Thyroid gland (tissue), 4 donors: Measurements from ENCODE around the gene NPTN. TPM values are rescaled to one million over a fixed set of nuclear protein-coding genes. Genes with fewer than 3 reads are reported as not detected.

Experiments
- DNase-seq, 2 donors: peaks; one replicate each; pipeline ENCODE4 v3.0.0-alpha.2; 2019
- H3K27ac ChIP-seq, 3 donors: fragments of 200-600 bp; sonication (generic); 1 replicate in 2 of 3; 2 replicates in 1 of 3; pipeline ENCODE4 v1.5.1; 2016 to 2019; ENCODE audit warnings: mild to moderate bottlenecking in 1 of 3, moderate library complexity in 1 of 3
- H3K27me3 ChIP-seq: fragments of 200-600 bp; sonication (generic); one replicate; pipeline ENCODE4 v1.5.1; 2019
- H3K36me3 ChIP-seq, 2 donors: fragments of 200-600 bp; sonication (generic); one replicate each; pipeline ENCODE4 v1.5.1; 2016 to 2019
- H3K4me1 ChIP-seq, 2 donors: fragments of 200-600 bp; sonication (generic); one replicate each; pipeline ENCODE4 v1.5.1; 2017 to 2019
- H3K4me3 ChIP-seq, 3 donors: fragments of 200-600 bp; sonication (generic); replicated peaks in 1 of 3; 1 replicate in 2 of 3; 2 replicates in 1 of 3; pipeline ENCODE4 v1.5.1; 2016; ENCODE audit warnings: mild to moderate bottlenecking in 1 of 3
- H3K9me3 ChIP-seq: fragments of 200-600 bp; sonication (generic); one replicate; pipeline ENCODE4 v1.5.1; 2017
- POLR2A ChIP-seq, 2 donors: fragments of 450-650 bp; IDR thresholded peaks; one replicate each; pipeline ENCODE4 v1.6.1; 2017; ENCODE audit warnings: antibody characterized with exemption in 2 of 2, mild to moderate bottlenecking in 2 of 2, moderate library complexity in 1 of 2
- WGBS, 2 donors: methylation state at CpG; one replicate each; pipeline ENCODE4 v1.1.5; 2017; 5-methylcytosine and 5-hydroxymethylcytosine counted together
- intact Hi-C: fragments of 100-400 bp; cut with DNase I; formaldehyde crosslinking; loops from one replicate; pipeline ENCODE4 v1.15.1; 2023
- total RNA-seq, 4 donors: library from RNA; depleted of rRNA; stranded (reverse); fragments of >200 nt; gene quantifications; one replicate each; pipeline ENCODE4 v1.2.3, GENCODE V29; 2016
- TF ChIP-seq, protein P1 (sequence below), 6 experiments: fragments of 200-600 bp in 3 of 6; fragments of 450-650 bp in 3 of 6; sonication (generic) in 3 of 6; IDR thresholded peaks; one replicate each; pipeline ENCODE4 v1.5.1; 2016 to 2019; ENCODE audit warnings: antibody characterized with exemption in 6 of 6, mild to moderate bottlenecking in 2 of 6, inconsistent platforms in 1 of 6, moderate library complexity in 1 of 6

NPTN gene
- total RNA-seq, 4 donors from 2014 or later = 86.7 to 134 (median 124) TPM

DNA sequence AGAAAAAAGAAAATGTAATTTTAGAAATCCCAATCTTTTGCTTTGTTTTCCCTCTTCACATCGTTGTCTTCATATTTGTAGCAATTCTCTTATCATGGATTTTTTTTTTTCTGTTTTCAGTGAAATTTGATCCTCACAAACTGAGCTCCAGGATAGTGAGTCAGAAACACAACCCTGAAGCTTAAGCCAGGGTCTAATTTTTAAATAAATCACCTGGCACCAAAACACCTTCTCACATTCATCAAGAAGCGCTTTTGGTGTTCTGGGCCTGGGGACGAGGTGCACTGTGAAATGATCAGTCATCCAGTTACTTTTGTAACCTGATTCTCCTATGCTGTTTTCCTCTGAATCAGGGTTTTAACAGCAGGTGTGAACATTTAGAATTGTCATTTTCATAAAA lies 102.5 kb downstream of the NPTN start:
- Histone ChIP-seq H3K4me1 (no peaks in the 10 kb centered on the region), H3K9me3 (no peaks in the 10 kb centered on the region), H3K27ac (no peak overlapping the region), H3K4me3 (no peak overlapping the region), H3K36me3 (no peaks in the 10 kb centered on the region), H3K27me3 (no peaks in the 10 kb centered on the region)
- WGBS, 2 donors = 67 to 72% methylated on average over 3 of the region's 3 CpGs
- no peak for DNase-seq
- TF ChIP-seq, protein P1, sequence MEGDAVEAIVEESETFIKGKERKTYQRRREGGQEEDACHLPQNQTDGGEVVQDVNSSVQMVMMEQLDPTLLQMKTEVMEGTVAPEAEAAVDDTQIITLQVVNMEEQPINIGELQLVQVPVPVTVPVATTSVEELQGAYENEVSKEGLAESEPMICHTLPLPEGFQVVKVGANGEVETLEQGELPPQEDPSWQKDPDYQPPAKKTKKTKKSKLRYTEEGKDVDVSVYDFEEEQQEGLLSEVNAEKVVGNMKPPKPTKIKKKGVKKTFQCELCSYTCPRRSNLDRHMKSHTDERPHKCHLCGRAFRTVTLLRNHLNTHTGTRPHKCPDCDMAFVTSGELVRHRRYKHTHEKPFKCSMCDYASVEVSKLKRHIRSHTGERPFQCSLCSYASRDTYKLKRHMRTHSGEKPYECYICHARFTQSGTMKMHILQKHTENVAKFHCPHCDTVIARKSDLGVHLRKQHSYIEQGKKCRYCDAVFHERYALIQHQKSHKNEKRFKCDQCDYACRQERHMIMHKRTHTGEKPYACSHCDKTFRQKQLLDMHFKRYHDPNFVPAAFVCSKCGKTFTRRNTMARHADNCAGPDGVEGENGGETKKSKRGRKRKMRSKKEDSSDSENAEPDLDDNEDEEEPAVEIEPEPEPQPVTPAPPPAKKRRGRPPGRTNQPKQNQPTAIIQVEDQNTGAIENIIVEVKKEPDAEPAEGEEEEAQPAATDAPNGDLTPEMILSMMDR (IDR thresholded peaks at IDR 0.05) = no peak
- no peak for TF ChIP-seq POLR2A (IDR thresholded peaks at IDR 0.05)
- intact Hi-C loops = no loop called here

DNA sequence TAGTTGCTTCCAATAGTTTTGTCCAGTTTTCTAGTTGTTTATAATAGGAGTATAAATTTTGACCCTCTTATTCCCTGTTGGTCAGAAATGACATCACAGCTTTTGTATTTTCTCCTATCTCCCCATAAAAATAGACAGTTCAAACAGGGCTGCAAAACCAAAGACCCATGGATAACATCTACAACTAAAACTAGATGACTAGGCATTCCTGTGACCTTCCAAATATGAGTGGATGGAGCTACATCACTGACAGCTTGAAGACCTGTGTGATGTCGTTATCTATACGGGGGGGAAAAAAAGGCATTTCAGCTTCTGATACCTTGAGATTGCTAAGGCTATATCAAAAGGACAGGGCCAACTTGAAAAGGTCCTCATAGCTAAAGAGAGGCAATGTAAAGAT lies 105.6 kb downstream of the NPTN start:
- no peak overlapping the region for H3K27ac ChIP-seq
- intact Hi-C loops = no loop called here
- no peaks in the 10 kb centered on the region for H3K27me3 ChIP-seq
- 89 to 93% methylated on average over 2 of the region's 2 CpGs for WGBS, 2 donors
- H3K36me3 ChIP-seq = no peaks in the 10 kb centered on the region
- H3K9me3 ChIP-seq = no peaks in the 10 kb centered on the region
- DNase-seq = no peak
- no peaks in the 10 kb centered on the region for H3K4me1 ChIP-seq
- no peak overlapping the region for H3K4me3 ChIP-seq
- TF ChIP-seq, protein P1 (IDR thresholded peaks at IDR 0.05) = no peak
- TF ChIP-seq POLR2A (IDR thresholded peaks at IDR 0.05) = no peak

DNA sequence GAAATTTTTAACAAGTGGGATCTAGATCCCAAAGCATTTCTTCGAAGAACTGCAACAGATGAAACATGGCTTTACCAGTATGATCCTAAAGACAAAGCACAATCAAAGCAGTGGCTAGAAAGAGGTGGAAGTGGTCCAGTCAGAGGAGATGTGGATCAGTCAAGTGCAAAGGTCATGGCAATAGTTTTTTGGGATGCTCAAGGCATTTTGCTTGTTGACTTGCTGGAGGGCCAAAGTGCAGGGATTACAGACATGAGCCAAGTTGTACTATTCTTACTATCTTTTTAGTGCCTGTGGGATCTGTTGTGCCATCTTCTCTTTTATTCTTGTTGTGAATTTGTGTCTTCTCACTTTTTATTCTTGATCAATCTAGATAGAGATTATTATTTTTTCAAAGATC lies 108.3 kb downstream of the NPTN start:
- no peak for TF ChIP-seq POLR2A (IDR thresholded peaks at IDR 0.05)
- TF ChIP-seq, protein P1 (IDR thresholded peaks at IDR 0.05) = no peak
- no peaks in the 10 kb centered on the region for H3K9me3 ChIP-seq
- H3K4me1 ChIP-seq = no peaks in the 10 kb centered on the region
- H3K27ac ChIP-seq = no peak overlapping the region
- H3K4me3 ChIP-seq = no peak overlapping the region
- H3K36me3 ChIP-seq = no peaks in the 10 kb centered on the region
- DNase-seq = no peak
- 91 to 100% methylated on average over 1 of the region's 1 CpG for whole genome bisulfite sequencing, 2 donors
- intact Hi-C loops = no loop called here
- H3K27me3 ChIP-seq = no peaks in the 10 kb centered on the region

DNA sequence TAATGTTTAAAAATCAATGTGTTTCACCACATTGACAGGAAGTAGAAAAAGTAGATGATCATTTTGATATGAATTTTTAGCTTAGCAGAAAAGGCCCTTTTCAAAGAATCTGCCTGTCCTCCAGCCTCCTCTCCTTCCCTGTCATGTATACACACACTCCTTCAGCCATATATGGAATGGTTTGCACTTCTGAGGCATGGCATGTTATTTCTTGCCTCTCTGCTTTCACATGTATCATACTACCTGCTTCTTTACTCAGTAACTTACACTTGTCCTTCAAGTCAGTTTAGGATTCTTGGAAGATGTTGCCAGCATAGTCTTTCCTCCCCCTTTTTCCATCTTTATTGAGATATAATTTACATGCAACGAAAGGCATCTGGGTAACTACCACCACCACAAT lies 111.2 kb downstream of the NPTN start:
- Histone ChIP-seq H3K9me3 (no peaks in the 10 kb centered on the region), H3K36me3 (no peaks in the 10 kb centered on the region), H3K4me3 (no peak overlapping the region), H3K27ac (no peak overlapping the region), H3K27me3 (no peaks in the 10 kb centered on the region), H3K4me1 (no peaks in the 10 kb centered on the region)
- no peak for TF ChIP-seq POLR2A (IDR thresholded peaks at IDR 0.05)
- TF ChIP-seq, protein P1 (IDR thresholded peaks at IDR 0.05) = no peak
- intact Hi-C loops = no loop called here
- DNase-seq = no peak
- WGBS, 2 donors = 87 to 94% methylated on average over 1 of the region's 1 CpG

DNA sequence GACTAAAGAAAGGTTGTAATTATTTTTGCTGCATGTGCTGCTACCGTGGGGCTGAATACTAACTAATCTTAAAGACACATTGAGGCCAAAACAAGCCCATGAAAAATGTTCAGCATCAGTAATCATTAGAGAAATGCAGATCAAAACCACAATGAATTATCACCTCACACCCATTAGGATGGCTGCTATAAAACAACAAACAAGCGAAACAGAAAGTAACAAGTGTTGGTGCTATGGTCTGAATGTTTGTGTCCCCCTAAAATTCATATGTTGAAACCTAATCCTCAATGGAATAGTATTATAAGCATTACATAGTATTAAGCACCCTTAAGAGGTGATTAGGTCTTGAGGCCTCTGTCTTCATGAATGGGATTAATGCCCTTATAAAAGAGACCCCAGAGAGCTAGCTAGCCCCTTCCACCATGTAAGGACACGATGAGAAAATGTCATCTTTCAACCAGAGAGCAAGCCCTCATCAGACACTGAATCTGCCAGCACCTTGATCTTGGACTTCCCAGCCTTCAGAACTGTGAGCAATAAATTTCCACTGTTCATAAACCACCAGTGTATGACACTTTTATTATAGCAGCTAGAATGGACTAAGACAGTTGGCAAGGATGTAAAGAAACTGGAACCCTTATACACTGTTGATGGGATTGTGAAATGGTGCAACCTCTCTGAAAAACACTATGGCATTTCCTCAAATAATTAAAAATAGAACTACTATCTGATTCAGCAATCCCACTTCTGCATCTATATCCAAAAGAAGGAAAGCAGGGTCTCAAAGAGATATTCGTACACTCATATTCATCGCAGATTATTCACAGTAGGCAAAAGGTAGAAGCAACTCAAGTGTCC lies 114.1 kb downstream of the NPTN start:
- H3K36me3 ChIP-seq = no peaks in the 10 kb centered on the region
- 77 to 84% methylated on average over 5 of the region's 5 CpGs for WGBS, 2 donors
- no peak overlapping the region for H3K4me3 ChIP-seq
- DNase-seq = no peak
- TF ChIP-seq, protein P1 (IDR thresholded peaks at IDR 0.05) = no peak
- TF ChIP-seq POLR2A (IDR thresholded peaks at IDR 0.05) = no peak
- H3K27ac ChIP-seq = no peak overlapping the region
- no peaks in the 10 kb centered on the region for H3K4me1 ChIP-seq
- H3K27me3 ChIP-seq = no peaks in the 10 kb centered on the region
- no peaks in the 10 kb centered on the region for H3K9me3 ChIP-seq
- intact Hi-C loops = no loop called here
